Activated naive CD4-positive, alpha-beta T cell treated with anti-CD3 and anti-CD28 coated beads, Interleukin-2, amount 50 U/mL, for 72 hours (primary cell): ENCODE results near the gene FAM124B. TPM values are rescaled to one million over a fixed set of nuclear protein-coding genes. Genes with fewer than 3 reads are reported as not detected.

ENCODE experiments used
- ATAC-seq, 2 donors: fragments of 150-1000 bp; cut with Tn5 transposase; 2 replicates each; pipeline ENCODE4 v1.10.0; 2021; ENCODE audit warnings: mild to moderate bottlenecking in 2 of 2, moderate library complexity in 2 of 2
- DNase-seq, 2 donors: peaks; one replicate each; pipeline ENCODE4 v3.0.0; 2021 to 2022; ENCODE audit warnings: low spot score in 2 of 2
- H3K27ac Mint-ChIP-seq, 2 donors: one replicate each; pipeline ENCODE4 v1.8.0; 2022; ENCODE audit warnings: mild to moderate bottlenecking in 2 of 2, mixed read lengths in 2 of 2
- H3K36me3 Mint-ChIP-seq, 2 donors: one replicate each; pipeline ENCODE4 v1.8.0; 2022; ENCODE audit warnings: mixed read lengths in 2 of 2
- H3K9me3 Mint-ChIP-seq, 2 donors: one replicate each; pipeline ENCODE4 v1.8.0; 2022; ENCODE audit warnings: mixed read lengths in 2 of 2
- total RNA-seq, 2 donors: library from RNA; stranded (reverse); gene quantifications; one replicate each; pipeline ENCODE4 v1.2.3, GENCODE V29; 2022

The FAM124B gene
- total RNA-seq, 2 donors from 2014 or later: 0.45 TPM; not detected in 1

DNA sequence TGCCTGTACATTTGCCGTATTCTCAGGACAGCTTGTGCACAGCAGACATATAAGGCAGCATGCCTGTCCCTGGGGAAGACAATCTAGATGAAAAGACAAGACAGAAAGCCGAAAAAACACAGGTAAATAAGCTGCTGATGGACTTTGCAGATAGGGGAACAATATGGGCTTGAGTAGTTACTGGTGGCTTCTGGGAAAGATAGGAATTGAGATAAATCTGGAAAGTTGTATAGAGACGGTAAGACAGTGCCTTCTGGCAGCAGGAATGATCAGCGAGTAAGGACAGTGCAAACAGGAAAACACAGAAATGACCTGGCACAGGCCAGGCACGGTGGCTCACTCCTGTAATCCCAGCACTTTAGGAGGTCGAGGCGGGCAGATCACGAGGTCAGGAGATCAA lies 70.2 kb downstream of the FAM124B start:
- no peak for ATAC-seq
- Mint-ChIP-seq H3K27ac (no peak overlapping the region), H3K9me3 (peaks cover 0 to 2% of the 10 kb centered on the region in 2 donors), H3K36me3 (no peaks in the 10 kb centered on the region)
- DNase-seq: no peak

DNA sequence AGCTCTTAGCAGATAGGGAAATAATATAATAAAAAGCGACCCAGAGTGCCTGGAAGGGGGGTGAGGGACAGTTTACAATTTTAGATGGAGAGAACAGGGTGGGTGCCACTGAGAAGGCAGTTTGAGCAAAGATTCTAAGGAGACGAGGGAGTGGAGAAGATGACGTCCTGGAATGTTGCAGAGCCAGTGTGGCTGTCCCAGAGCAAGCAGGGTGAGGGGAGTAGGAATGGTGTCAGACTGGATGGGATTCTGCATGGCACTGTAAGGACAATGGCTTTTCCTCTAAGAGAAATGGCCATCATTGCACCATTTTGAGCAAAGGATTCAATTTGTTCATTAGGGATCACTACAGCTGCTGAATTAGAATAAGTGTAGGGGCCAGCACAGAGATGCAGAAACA lies 73.1 kb downstream of the FAM124B start:
- H3K36me3 Mint-ChIP-seq: no peaks in the 10 kb centered on the region
- H3K9me3 Mint-ChIP-seq: no peaks in the 10 kb centered on the region
- DNase-seq (no peak), ATAC-seq (no peak)
- H3K27ac Mint-ChIP-seq: no peak overlapping the region

Other genes with a start within 250 kb of the FAM124B start
- gene CUL3, start 183.3 kb upstream of the FAM124B start, total RNA-seq: 100 to 1,000 TPM in 1 of 2 donors, 10 to 100 TPM in 1; 68.9 to 120 TPM